Left hindlimb (tissue), 1 donor: Measurements from ENCODE around the gene RERE.

ENCODE experiments used
- DNase-seq: peaks from one replicate; pipeline ENCODE4 v3.0.0-alpha.2; 2018

RERE gene

DNA sequence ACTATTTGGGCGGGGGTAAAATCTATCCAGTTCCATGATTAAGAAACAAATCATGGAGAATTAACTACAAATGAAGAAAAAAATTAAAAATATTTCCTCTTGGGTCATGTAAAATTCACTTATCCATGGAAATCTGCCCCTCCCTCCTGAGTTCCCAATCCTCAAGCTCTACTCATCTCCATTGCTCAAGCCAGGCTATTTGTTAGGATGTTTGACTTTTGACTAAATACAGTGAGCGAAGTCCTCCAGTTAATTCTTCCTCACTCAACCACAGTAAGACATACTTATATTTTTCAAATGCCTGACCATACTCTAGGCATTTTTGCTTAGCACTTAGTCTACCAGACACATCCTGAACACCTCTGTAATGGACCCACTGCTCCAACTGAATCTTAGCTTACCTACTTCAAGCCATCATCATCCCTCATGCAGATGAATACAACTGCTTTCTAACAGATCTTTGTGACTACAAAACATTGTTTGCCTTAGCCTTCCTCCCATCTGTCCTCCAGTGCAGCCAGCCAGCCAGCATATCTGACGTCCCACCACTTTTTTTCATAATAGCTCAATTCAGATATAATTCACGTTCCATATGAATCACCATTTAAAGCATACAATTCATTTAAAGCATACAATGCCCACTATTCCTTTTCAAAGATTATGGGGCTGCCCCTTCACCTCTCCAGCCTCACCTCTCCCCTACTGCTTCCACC is 154.2 kb downstream of the RERE start:
- DNase-seq = no peak

DNA sequence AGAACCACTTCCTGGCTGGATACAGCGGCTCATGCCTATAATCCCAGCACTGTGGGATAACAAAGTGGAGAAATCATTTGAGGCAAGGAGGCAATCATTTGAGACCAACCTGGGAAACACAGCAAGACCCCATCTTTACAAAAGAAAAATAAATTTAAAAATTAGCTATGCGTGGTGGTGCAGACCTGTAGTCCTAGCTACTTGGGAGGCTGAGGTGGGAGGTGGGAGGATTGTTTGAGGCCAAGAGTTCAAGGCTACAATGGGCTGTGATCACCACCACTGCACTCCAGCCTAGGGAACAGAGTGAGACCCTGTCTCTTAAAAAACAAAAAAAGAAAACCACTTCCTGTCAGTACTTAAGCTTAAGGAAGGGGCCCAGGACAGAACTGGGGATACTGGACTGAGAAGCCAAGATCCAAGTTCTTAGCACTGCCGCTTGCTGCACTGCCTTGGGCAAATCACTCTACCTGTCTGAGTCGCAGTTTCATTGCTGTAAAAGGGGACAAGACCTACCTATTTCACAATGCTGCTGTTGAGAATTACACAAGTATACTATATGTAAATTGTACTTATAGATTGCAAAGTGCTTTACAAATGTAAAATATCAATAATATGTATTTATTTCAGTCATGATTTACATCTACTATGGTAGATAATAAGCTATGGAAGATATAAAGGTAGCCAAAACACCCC is 154.9 kb downstream of the RERE start:
- no peak for DNase-seq

DNA sequence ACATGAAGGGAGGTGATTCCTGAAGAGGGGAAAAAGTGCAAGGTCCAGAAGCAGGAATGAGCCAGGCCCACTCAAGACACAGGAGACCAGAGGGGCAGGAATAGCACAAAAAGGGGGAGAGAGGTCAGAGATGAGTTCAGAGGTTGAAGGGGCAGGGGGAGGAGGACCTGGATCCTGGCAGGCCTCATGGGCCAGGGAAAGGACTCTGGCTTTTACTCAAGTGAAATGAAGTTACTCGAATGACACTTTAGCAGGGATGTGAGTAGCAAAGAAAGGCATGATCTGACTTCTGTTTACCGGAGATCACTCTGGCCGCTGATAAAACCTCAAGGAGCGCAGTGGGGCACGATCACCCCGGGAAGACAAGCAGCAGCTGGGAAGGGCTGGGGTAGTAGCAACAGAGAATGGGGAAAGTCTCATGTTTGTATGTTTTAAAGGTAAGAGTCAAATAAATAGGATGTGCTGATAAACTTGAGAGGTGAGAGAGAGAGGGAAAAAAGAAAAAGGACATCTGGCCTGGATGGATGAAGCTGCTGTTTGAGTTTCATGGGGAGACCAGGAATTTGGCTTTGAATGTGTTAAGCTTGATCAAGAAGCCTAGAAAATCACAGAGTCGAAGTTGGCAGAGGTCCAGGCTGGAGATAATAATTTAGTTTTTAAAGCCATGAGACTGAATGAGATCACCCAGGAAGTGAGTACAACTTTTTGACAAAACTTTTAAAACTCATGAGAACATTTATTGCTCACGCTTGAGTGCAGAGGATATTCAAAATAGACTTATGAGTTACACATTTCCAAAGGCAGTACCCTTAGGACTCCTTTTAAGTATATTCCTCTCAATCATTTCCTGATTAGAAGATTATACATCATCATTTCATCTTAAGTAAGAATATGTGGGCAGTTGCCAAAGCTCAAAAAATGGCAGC is 156.0 kb downstream of the RERE start:
- DNase-seq = no peak

DNA sequence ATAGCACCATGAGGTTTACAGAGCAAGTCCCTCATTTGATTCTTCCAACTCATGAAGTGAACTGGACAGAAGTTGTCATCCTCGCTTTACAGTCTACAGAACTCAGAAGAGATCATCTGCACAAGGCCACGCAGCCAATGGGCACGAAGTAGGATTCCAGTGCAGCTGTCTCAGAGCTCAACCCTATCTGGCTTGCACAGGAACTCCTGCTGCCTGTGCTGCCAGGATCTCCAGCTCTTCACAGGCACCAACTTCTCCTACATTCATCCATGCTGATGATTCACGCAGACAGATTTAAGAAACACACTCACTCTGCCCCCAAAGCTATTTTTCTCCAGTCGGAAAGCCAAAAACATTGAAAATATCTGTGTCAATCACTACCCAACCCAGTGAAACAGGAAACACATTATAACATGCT is 157.0 kb downstream of the RERE start:
- DNase-seq = peak; percentile 65

DNA sequence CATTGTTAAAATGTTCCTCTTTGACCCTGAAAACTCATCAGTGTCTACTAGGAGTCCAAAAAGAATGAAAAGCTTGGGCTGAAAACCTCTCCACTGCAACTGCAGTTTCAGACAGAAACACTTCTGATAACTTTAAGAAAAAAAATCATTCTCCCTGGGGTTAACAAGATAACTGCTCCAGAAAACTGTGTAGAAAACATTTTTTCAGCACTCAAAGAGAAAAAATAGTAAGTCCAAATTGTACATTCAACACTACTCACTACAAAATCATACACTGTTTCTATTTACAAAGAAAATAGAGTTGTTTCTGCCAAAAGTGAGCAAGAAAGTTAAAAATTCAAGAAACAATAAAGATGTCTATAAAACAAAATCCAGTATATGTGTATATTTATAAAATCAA is 157.8 kb downstream of the RERE start:
- DNase-seq = no peak

DNA sequence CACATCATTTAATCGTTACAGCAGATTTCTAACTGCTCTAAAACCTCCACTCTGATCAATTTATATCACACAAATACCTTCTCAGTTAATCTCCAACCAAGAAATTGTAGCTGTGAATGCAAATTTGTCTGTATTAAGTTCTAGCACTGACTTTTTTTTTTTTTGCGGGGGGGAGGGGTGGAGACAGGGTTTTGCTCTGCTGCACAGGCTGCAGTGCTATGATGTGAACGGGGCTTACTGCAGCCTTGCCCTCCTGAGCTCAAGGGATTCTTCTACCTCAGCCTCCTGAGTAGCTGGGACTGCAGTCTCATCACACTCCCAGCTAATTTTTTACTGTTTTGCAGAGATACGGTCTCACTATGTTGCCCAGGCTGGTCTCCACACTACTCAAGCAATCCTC is 163.6 kb downstream of the RERE start:
- no peak for DNase-seq

DNA sequence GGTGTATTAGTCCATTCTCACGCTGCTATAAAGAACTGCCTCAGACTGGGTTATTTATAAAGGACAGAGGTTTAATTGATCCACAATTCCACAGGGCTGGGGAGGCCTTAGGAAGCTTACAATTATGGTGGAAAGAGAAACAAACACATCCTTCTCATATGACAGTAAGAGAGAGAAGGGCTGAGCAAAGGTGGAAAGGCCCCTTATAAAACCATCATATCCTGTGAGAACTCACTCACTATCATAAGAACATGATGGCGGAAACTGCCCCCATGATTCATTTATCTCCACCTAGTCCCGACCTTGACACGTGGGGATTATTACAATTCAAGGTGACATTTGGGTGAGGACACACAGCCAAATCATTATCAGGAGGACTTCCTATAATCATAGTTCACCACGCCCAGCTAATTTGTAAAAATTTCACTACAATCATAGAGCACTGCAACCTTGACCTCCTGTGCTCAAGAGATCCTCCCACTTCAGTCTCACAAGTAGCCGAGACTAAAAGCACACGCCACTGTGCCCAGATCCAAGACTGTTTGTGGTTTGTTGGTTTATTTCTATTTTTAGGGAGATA is 164.9 kb downstream of the RERE start:
- DNase-seq = no peak

DNA sequence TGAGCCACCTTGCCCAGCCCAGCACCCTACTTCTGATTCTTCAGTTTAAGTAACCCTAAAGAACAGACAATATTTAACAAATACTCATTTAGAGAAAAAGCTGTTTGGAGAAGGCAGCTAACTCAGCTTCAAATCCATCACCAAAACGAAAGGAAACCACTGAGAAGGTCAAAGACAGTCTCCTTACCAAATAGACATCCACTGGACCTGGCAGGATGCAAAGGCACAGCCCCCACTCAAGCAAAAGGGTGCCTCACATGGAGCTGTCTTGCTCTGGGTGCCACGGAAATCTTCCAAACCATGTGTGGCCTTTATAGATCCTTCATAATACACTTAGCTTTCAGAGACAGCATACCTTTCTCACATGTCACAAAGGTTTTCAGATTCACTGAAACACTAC is 165.5 kb downstream of the RERE start:
- DNase-seq = no peak

DNA sequence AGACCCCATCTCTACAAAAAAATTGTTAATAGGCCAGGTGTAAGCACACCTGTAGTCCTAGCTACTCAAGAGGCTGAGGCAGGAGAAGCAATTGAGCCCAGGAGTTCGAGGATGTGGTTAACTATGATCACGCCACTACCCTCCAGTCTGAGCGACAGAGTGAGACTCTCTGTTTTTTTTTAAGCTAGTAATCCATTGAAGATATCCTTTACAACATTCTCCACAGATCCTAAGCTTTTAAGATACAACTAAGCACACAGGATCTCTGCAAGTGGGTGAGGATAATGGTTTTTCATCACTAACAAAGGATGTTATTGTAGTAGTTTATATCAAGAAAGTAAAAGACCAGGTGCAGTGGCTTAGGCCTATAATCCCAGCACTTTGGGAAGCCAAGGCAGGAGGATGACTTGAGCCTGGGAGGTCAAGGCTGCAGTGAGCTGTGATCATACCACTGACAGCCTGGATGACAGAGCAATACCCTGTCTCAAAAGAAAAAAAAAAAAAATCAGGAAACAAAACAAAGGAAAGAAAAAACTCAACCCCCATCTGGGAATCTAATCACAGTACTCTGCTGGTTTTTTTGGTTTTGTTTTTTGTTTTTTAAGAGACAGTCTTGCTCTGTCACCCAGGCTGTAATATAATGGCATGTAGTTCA is 166.1 kb downstream of the RERE start:
- no peak for DNase-seq

DNA sequence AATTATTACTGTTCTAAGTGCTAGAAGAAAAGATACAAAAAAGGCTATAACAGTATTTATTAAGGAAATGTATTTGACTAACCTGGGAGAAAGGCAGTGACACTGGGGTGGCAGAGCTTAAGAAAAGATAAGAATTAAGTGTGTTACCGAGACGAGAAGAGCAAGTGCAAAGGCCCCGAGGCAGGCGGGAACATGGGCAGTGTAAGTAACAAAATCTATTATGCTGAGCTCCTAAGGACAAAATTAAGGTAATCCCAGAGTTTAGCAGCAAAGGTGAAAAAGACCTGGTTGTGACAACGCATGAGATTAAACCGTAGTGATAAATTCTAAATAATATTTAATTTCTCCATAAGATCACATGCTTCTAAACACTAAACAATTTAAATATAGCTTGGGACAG is 167.6 kb downstream of the RERE start:
- DNase-seq = no peak

DNA sequence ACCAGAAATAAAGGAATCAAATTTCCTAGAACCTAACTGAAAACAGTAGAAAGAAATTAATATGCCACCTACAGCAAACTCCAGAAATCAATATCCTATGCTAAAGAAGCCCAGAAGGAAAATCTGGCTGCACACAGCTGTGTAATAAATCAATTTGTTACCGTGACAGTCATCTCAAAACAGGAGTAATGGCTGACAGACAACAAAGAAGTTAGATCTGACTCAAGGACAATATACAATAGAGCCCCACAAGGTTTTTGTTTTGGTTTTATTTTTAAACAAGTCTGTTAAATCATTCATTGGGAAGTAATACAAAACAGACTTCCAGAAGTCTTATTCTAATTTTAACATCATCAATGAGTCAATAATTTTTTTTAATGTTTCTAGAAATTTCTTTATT is 168.4 kb downstream of the RERE start:
- DNase-seq = no peak

DNA sequence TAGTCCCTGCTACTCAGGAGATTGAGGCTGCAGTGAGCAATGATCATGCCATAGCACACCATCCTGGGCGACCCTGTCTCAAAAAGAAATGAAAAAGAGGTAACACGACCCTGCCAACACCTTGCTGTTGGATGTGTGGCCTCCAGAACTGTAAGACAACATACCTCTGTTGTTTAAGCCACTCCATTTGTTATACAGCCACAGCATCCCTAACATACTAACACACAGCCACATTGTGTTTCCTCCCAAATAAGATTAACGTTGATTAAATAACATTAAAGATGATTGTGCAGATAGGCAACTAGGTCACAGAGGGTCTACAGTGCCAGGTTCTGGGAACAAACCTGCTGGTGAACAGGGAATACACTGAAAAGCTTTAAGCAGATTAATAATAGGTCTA is 170.4 kb downstream of the RERE start:
- no peak for DNase-seq

DNA sequence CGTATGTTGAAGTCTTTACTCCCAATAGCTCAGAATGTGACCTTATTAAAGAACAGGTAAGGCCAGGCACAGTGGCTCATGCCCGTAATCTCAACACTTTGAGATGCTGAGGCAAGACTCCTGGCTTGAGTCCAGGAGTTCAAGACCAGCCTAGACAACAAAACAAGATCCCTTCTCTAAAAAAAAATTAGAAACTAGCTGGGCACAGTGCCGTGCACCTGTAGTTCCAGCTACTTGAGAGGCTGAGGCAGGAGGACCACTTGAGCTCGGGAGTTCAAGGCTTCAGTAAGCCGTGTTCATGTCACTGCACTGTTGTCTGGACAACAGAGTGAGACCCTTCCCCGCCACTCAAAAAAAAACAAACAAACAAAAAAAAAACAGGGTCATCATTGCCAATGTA is 171.3 kb downstream of the RERE start:
- DNase-seq = no peak

DNA sequence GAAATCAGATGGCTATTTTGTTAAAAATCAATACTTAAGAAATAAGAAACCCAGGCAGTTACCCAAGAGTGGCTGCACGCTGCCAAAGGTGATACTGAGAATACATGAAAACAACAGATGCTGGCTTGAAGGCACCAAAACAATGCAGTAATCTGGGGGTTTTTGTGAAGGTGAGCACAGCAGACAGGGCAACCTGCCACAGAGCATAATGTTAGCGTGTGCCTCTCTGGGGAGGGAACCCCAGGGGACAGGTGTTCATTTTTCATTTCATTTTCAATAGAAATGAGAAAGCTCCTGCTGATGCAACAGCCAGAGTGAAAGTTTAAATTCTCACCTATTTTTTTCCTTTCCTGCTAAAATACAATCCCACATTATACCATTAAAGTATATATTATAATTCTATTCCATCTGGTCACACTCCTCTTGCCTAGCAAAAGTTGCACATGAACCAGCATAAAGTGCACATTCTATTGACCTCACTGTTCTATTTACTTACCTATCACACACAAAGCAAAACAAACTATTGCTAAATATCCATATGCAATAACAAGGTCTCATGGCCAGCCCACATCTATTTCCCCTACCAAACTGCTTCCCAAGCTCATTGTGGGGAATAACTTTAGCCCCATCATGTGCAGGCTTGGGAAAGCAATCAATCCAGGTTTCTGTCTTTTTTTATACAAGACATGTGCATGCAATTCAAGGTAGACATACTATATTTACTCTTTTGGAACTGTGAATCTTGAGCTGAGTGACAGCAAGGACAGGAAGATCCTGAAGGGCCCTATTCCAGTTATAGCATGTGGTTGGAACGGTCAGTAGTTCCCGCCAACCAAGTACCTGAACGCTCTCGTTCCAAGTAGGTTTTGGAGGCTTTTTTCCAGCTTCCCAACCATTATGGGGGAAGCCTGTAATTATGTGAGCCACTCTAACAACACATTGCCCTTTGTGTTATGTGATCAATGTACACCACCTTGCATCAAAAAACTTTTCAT is 173.6 kb downstream of the RERE start:
- DNase-seq = no peak

DNA sequence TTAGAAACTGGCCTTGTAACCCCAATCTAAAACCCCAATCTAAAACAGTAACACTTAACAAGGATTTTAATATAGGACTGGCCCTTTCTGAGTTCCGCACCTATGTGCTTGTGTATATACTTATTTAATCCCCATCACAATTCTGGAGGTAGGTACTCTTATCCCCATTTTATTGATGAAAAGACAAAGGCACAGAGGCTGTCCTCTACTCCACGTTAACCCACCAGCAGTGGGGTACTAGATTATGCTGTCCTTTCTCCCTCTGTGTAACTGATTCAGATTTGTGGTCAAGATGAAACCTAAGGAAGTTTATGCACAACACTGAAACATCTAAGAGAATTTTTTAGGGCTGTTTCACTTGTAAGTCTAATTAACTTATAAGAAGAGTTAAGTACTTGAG is 175.3 kb downstream of the RERE start:
- DNase-seq = no peak

DNA sequence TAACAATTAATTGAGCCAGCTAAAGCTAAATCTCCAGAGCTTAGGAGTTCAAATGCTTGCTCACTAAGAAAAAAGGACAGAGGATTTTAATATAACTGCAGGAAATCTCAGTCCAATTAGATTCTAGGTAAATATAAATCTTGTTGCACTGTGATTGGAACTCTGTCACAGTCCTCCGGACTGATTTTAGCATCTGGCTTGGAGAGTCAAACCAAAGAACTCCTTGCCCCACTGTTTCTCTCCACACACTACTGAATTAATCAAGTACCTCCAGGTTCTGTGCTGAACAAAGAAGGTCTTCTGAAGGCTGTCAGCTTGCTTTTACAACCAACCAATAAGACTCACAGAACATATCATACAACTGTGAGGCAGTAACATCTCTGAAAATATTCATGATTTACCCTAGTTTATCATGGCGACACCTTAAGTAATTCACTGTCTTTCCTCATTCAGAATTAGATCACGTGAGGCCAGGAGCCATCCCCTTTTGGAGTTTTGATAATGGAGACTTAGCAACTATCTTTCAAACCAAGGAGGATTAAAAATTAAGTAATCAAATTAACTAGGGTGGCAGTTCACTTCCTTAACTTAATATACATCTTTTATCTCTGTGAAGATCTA is 176.0 kb downstream of the RERE start:
- no peak for DNase-seq

DNA sequence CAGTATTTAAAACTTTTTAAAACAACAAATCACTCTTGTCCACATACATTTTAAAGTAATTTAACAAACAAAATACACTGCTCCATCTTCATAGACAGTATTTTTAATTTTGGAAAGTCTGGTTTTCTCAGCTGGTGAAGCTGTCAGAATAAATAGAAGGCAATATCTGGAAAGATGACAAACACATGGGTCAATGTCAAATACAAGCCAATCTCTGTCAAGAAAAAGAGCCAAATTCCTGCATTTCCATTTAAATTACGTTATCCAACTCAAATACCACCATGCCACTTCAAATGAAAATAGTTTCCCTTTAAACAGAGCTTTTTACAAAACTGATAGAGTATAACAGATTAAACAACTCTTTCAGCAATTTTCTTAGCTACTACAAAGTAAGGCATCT is 176.5 kb downstream of the RERE start:
- no peak for DNase-seq

DNA sequence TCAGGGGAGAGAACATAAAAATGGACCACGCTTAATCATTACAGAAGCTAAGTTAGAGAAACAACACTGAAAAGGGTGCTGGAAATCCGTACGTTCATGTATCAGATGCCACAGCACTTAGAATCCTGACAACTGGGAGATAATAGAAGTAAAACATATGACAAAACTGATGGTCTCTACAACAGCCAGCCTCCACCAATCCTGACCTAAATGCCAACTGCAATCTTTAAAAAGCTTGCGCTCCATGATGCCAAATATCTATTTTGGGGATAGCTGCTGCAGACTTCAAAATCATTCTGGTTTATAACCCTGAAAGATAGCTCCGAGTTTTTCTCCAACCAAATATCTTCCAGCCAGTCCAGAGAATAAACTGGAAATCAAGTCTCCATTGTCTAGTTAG is 178.3 kb downstream of the RERE start:
- no peak for DNase-seq

DNA sequence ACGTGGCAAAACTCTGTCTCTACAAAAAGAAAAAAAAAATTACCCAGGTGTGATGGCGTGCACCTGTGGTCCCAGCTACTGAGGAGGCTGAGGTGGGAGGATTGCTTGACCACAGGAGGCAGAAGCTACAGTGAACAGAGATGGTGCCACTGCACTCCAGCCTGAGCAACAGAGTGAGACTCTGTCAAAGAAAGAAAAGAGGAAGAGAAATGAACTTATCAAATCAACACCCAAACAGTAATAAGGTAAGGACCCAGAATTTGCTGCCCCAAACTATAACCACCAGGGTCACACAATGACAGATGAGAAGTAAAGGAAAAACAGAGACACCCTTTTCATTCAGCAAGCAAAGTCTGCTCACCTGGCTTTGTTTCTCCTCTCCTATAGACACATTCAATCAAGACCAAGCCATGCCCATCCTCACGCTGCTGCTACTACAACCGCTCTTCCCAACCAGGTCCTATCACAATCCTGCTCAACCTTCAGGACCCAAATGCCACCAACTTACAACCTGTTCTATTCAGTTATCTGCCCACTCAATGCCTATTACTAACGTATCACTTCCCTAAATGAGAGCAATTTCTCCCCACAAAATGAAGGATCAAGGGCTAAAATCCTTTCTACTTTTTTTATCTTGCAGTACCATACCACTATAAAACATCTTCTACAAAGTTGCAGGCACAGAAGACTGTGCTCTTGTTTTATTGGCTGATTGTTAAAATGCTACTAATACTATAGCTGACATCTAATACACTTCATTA is 183.5 kb downstream of the RERE start:
- DNase-seq = no peak

DNA sequence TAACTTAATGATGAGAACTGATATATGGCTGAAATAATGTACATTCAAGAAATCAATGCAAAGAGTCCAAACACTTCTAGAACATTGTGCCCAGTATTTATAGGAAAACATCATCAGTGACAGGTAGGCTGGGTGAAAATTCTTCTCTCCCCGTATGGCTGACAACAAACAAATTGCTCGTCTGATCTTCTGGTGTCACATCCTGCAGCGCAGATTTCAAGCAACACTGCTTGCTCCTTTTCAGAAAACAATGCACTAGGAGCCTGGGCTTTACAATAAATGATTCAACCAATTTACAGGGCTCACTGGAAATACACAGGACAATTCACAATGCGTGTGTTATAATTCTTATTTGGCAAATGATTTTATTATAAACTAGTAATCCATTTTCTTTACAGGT is 185.3 kb downstream of the RERE start:
- DNase-seq = no peak
